ENCODE data around the gene PAK6.

PAK6 gene

DNA sequence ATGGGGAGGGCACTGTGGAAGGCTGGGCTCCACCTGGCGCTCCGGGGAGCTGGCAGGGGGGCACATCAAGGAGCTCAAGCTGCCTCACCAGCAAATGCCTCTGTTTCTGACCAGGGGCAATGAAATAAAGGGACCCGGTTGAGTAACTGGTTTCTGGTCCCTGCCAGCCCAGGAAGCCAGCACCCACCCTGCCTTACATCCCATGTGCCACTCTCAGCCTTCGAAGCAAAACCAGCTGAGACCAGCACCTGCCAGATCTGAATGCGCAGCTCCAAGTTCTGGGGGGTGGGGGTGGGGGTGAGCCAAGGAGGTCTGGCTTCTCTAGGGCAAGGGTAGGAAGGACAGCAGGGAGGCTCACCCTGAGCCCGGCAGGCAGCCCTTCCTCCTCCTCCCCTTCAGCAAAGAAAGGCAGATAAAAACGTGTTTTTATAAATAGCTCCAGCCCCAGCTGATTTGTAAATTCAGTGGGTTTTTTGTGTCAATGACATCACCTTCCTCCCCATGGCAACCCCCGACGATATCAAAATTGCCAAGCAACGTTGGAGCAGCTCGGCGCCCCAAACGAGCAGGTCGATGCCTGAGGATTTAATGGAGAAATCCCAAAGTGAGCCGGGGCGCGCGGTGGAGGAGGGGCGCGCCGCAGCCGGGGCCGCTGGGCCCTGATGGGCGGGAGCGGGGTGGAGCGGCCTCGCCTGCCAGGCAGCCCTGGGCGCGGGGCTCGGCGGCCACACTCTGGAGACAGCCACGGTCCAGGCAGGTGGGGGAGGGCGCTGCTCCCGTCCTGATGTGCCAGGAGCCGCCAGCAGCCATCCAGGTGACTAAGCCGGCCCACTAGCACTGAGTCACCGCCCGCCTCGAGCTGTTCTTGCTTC lies at the start of gene PAK6:
PAK6 (plus strand) TSS at position 532 of the 872 bp plus-strand sequence. CDS start 25,723 bp downstream, outside the sequence.
- peak; percentile 57 for DNase-seq (ENCODE audit: low read depth)

DNA sequence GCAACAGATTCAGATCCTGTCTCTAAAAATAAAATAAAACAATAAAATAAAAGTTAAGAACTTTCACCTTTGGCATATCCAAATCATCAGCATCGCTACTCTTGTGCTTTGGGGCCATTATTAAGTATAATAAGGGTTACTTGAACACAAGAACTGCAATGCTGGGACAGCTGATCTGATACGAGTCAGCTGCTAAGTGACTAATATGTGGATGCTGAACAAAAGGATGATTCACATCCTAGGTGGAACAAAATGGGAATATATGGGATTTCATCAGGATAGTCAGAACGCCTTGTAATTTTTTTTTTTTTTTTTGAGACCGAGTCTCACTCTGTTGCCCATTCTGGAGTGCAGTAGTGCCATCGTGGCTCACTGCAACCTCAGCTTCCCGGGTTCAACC lies 48.3 kb upstream of the PAK6 start:
- peak; percentile 67 for DNase-seq (ENCODE audit: low read depth)

DNA sequence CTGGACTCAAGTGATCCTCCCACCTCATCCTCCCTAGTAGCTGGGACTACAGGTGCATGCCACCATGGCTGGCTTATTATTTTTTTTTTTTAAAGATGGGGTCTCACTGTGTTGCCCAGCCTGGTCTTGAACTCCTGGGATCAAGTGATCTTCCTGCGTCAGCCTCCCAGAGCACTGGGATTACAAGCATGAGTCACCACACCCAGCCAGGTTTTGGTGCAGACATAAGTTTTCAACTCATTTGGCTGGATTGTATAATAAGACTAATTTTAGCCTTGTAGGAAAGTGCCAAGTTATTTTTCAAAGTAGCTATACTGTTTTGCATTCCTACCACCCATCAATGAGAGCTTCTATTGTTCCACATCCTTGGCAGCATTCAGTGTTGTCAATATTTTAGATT lies 45.9 kb upstream of the PAK6 start:
- peak; percentile 56 for DNase-seq (ENCODE audit: low read depth)

DNA sequence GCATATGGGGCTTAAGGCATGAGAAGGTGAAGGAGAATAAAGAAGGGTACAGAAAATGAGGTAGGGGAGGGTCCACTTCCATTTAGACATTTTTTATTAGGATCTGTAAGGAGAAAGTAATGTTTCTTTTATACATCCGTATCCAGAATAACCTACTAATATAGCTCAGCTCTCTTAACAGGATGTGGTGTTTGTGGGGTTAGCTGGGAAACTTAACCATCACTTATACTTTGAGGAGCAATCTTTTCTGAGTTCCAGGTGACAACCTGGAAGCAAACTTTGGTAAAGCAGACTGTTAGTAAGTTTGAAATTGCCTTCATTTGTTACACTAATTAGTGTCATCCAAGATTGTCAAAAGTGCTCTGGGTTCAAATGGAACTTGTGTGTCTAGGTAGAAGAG lies 41.4 kb upstream of the PAK6 start:
- no peak for DNase-seq (ENCODE audit: low read depth)

DNA sequence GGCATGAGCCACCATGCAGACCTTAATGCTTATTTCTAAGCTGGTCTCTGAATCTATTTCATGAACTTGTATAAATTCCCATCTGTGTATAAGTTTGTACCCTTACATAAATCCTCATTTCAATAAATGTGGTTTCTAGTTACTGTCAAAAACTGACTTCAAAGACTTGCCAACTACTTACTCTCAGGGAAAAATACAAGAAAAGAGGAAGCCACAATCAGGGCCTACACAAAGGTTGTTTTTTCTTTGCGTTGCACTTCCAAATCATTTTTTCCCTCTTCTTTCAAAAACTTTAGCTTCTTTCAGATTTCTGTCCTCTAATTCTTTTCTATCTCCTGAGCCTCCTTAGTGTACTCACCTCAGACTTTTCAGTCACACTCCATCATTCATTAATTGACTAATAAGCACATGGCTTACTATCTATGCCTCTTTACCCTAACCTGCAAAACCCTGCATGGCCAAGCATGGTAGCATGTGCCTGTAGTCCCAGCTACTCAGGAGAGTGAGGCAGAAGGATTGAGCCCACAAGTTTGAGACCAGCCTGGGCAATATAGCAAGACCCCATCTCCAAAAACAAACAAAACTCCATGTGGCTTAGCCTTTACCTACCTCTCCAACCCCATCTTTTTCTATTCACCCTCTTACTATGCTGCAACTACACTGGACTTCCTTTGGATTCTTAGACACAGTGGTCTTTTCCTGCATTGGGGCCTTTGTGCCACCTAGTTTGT lies 40.3 kb upstream of the PAK6 start:
- no peak for DNase-seq (ENCODE audit: low read depth)

DNA sequence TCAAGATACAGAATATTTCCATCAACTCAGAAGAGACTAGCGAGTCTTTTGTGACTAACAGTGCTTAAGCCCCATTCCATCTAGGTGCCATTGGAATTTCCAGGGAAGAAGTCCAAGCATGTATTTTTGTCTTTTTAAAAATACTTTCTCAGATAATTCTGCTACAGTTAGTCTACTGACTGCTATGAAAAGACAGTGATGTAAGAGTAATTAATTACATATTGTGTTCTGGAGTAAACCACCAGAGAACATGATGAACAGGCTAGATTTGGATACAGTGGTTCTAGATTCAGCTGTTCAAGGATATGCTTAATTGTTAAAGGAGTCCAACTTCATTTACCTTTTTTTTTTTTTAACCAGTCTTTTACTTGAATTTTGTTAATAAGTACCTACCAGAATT lies 34.8 kb upstream of the PAK6 start:
- no peak for DNase-seq (ENCODE audit: low read depth)

DNA sequence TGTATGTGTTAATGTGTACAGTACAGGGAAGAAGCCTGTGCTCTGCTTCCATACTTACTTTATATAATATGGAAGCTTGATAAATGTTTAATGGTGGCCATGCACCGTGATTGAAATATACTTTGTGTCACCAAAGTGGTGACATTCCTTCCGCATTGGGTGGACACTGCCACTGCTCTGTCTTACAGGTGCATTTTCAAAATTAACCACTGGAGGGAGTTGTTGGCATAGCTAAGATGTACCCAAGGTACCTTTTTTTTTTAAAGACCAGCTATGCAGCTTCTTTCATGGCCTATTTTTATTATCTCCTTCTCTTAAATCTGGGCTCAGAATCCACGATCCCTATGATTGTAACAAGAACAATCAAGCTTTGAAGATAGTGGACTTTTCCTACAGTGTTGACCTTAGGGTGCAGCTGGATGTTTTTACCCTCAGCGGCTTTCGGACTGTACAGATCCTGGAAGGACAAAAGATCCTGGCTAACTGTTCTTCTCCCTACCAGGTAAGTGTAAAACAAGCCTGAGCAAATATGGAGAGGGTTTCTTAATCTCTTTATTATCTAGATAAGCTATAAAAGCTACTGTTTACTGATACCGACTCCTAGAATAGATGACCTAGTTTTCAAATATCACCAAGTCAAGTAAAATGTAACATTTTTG lies 21.6 kb upstream of the PAK6 start:
- peak; percentile 51 for DNase-seq (ENCODE audit: low read depth)

DNA sequence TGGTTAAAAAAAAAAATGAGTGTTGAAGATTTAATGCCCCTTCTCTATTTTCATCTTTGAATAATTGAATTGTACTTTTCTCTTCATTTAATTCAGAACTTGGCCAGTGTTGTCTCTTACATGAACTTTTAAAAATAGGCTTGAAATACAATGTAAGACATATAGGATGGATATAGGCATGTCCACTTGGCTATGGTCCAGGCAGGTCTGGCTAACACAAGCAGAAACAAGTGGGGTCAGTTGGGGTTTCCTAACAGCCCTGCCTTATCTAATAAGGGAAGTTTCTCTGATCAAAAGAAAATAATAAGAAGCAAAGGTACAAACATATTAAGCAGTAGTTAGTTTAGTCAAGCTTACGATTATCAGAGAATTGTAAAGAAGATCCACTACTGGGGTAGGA lies 19.1 kb upstream of the PAK6 start:
- DNase-seq (ENCODE audit: low read depth), result no peak

DNA sequence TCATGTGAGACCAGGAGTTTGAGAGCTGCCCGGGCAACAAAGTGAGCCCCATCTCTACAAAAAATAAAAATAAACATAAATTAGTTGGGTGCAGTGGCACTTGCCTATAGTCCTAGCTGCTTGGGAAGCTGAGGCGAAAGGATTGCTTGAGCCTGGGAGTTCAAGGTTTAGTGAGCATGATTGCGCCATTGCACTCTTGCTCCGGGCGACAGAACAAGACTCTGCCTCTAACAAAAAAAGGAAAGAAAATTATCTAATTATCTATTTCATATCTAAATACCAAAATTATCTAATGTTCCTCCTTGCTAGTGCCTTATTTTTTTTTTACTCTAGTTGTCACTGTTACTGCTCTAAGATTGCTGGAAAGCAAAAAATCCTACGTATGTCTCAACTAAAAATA lies 16.7 kb upstream of the PAK6 start:
- no peak for DNase-seq (ENCODE audit: low read depth)

DNA sequence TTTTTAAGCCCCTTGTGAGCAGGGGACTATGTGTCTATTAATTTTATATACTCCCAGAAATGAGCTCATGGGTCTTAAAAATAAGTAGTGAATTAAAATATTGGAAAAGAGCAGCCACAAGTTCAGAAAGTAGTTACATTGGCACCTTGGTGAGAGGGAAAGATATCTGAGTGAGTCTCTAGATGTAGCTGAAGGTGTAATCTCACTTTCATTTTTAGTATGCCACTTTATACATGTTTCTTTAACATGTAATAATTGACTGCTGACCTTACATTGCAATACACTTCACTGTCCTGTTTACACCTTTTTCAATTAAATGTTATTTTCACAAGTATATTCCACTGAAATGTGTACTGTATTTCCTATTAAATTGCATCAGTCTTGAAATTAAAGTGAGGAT lies 12.1 kb upstream of the PAK6 start:
- DNase-seq (ENCODE audit: low read depth), result no peak

DNA sequence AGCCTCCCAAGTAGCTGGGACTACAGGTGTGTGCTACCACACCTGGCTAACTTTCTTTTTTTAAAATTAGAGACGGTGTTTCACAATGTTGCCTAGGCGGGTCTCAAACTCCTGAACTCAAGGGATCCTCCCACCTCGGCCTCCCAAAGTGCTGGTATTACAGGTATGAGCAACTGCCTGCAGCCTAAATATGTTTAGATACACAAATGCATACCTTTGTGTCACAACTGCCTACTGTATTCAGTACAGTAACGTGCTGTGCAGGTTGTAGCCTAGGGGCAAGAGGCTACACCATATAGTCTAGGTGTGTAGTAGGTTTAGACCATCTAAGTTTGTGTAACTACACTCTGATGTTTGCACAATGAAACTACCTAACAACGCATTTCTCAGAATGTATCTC lies 9.5 kb upstream of the PAK6 start:
- DNase-seq (ENCODE audit: low read depth), result no peak

DNA sequence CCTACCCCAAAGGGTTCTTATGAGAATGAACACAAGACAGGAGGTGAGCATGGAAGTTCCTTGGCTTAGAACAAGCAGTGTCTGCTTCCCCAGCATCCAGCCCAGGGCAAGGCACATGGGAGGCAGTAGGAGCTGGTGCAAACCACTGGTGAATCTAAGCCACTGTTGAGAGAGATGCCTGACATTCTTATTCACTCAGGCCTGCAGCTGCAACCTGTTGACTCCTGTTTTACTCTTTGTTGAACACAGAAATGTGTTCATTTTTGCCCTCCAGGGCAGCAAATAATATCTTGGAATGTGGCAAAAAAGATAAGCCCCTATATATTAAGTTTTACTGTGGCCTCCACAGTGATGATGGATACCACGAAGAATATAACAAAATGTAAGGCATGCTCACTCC lies 8.9 kb upstream of the PAK6 start:
- DNase-seq (ENCODE audit: low read depth), result no peak

DNA sequence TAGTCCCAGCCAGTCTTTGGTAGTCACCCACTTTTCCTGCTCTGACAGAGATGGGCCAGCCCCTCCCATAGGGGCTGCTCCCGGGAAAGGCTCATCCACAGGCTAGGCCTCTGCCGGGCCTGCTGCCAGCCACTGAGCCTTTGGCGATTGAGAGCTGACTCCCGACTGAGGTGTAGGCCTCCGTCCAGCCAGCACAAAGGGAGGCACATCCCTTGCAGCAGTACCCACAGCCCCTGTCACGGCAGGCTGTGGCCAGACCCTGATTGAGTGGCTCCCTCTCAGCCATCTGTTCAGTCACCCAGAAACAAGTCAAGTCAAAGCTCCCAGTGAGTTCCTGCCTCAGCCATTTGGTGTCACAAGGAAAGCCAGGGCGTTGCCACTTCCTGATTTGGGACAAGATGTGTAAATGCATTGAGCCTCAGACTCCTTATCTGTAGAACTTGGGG lies 6.2 kb upstream of the PAK6 start:
- no peak for DNase-seq (ENCODE audit: low read depth)

DNA sequence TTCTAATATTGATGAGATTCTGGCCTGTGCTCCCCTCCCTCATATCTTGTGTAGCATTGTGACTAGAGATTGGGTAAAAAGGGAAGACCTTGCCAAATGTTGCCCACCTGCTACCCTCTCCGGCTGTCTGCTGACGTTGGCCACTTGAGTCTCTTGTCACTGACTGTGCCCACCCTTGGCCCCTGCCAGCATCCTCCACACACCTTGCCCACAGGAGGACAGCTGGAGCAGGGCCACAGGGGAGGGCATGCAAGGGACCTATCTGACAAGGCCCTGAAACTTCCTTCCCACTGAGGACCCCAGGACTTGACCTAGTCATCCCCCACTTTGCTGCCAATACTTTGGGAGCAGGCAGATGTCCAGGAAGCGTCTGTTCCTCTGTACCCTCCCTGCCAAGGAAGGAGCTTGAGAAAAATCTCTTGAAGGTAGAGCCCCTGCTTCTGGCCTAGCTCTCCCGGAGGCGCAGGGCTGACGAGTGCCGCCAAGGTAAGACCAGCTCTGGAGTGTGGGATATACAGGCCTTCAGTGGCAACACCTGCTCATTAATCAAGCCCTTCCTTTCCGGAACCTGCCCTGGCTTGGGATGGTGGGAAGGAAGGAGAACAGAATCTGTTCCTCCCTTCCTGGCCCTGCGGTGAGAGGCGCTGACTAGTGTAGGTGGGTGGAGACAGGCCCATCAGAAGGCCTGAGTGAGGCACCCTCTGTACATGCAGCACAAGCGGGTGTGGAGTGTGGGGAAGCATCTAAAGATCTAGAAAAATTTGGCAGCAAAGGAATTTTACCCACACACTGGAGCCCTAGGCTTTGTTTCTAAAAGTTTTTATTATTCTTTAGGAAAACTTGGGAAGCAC lies 4.9 kb upstream of the PAK6 start:
- no peak for DNase-seq (ENCODE audit: low read depth)

DNA sequence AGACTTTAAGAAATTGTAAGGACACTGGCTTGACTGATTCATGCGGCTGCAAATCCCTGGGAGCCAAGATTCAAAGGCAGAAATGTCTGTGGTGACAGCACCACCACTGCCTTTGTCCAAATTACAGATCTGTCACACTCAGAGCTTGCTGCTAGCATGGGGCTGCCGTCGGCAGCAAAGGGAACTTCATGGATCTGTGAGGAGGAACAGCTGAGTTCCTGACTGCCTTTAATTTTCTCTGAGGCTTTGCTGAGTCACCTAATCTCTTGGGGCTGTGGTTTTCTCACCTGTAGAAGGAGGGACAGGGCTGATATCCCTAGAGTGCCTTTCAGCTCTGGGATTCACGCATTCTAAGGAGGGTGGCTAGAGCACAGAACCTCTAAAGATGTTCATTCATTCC lies 4.1 kb upstream of the PAK6 start:
- no peak for DNase-seq (ENCODE audit: low read depth)

DNA sequence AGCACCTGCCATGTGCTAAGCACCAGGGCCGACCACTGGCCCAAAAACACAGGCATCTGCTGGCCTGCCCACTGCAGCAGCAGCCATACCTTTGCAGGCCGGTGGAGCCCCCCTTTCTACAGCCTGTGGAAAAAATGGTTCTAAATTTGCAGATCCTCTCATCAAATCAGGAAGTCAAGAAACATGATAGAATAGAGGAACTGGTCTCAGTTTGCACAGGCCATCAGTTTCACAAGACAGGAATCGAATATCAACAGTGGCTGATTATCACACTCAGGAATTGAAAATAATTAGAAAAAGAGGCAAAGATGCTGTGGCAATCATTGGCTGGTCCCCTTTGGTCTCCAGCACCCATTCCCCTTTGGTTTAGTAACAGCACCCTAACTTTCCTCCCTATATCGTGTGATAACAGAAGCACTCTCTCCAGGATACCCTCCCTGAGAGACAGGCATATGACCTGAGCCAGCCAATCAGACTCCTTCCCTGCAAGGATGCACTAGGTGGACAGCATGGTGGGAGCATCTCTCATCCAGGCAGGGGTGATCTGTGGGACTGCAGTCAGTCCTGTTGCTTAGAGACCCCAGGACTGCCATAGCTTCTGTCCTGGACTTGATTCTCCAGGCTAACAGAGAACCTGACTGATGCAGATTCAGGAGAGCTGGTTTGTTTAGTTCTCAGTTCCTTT lies 3.5 kb upstream of the PAK6 start:
- no peak for DNase-seq (ENCODE audit: low read depth)

DNA sequence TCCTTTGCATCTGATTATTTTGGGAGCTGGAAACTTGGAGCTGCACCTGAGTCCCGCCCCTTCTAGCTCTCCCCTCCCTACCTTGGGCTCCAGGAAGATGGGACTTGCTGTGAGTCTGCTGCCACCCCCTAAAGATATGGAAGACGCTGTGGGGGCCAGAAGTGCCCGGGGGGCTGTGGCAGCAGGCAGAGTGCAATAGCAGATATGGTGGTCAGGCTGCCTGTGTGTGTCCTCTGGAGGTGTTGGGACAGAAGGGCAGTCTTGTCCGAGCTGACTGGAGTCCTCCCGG lies 485 bp downstream of the PAK6 start:
- DNase-seq (ENCODE audit: low read depth), result no peak

DNA sequence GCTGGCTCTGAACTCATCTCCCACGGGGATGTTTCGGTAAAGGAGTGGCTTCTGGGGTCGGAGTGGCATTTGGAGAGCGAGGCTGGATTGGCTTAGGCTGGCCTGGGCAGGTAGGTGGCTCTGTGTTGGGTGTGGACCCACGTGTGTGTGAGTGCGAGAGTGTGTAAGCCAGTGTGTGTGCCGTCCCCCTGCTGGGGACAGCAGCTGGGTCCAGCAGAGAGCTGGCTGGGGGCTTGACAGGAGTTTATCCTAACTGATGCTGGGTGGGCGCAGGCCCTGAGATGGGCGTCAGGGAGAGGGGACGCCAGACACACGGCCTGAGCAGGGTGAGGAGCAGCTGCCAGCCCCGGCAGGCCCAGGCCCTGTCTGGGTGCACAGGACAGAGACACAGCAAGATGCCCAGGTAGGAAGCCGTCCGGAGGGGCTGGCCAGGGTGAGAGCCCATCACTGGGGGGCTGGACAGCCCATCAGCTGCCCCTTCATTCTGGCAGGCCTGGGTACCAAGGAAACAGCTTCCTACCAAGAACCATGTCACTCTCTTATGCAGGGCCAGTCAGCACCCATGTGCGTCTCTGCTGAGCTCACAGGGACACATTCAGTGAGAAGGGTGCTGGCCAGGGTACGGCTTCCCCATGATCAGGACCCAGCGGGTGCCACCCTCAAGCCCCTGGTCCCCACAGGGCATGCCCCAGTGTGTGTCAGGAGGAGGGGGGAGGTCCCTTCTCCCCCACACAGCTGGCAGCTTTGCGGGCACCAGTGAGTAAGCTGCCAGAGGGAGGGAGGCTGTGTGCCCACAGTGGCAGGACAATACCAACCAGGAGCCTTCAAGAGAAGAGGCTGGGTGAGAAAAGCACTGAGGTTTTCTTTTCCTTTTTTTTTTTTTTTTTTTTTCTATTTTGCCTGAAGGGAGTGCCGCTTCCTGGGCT lies 1.1 kb downstream of the PAK6 start:
- no peak for DNase-seq (ENCODE audit: low read depth)

DNA sequence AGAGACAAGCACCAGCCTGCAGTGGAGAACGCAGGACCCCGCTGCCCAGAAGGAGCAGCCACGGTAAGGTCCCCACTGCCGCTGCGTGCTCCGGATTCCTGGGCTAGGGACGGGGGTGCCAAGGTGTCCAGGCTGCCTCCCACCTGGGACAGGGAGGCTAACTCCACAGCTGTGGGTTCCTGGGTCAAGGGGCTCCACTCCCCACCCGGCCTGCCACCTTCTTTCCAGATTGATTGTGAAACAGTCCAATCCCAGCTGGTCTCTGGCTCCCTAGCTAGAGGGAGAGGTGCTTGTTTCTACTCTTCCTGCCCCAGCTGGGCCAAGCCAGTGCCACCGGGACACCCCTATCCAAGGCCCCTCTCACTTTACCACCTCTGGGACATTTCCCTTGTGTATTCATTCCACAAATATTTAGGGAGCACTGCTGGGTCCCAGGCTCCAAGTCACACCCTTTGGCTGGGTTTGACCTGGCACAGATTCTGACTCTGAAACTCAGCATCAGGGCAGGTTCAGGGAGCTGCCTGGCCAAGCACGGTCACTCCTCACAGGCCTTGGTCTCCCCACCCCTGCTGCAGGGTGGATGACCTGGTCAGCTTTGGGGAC lies 1.9 kb downstream of the PAK6 start:
- no peak for DNase-seq (ENCODE audit: low read depth)

Data from iris pigment epithelial cell (primary cell).